GM18499 (cell line): Measurements from ENCODE around the gene PLGRKT.
"Not testable (repeated sequence)": the region's sequence is repeated elsewhere in the genome, so short reads cannot be mapped to it uniquely, and the experiment has no call there.

Source experiments
- ATAC-seq: cut with Tn5 transposase; IDR thresholded peaks from one replicate; pipeline ENCODE4 v1.9.1; 2021; ENCODE audit warnings: moderate number of reproducible peaks; ENCODE audit not compliant: insufficient read depth, unreplicated experiment

The PLGRKT gene, protein sequence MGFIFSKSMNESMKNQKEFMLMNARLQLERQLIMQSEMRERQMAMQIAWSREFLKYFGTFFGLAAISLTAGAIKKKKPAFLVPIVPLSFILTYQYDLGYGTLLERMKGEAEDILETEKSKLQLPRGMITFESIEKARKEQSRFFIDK

DNA sequence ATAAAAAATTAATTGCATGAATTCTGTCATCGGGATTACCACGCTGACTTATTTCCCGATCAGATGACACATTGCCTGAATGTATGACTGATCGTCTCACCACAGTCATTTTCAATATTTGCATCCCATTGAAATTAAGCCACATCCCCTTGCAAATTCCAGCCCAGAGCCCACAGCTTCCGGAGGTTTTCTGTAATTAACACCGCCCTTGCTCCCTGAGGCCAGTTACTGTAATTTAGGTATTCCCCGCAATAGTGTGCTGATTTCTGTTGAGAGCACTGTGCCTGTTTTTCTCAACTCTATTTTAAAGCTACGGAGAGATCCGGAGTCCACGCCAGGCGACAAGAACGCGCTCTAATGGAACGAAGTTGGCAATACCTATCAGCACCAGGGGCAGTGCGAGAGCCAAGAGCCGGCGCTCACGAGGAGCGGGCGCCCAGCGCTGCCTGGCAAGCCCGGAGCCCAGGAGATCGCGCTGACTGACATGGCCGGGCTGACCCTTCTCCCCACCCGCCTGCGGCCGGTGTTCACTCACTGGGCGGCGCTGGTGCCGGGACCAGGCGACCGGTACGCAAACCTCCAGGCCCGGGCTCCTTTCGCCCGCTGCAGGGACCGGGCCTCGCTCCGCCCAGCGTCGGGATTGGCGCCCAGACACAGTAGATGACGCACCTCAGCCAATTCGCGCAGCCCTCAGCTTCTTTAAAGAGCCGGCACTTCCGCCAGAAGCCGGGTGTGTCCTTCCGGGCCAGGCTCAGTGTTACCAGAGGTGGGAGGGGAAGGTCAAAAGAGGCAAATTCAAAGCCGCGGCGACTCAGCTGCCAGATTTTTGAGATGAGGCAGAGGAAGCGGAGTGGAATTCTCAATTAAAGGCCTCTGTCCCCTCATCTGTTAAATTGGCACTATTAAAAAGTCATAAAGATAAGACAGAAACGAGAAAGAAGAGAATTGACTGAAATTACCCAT is at the start of gene PLGRKT:
Gene PLGRKT (minus strand): TSS at position 672 of the 963 bp plus-strand sequence. CDS start 5,948 bp downstream, outside the sequence.
- peak; percentile 81 for ATAC-seq

DNA sequence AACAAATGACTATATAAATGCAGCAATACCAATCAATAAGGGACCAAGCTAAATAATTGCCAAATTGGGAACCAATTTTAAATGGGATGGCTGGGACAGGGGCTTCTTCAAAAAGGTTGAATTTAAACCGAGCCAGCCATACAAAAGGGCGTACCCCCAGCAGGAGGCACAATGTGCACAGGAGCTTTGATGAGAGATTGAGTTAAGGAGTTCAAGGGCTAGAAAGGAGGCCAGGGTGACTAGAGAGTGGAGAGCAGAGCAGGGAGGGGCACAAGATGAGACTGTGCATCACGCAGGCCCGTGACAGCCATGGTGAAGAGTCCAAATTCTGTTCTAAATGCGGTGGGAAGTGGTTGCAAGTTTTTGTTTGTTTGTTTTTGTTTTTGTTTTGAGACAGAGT is 49.3 kb upstream of the PLGRKT start:
- no peak for ATAC-seq

DNA sequence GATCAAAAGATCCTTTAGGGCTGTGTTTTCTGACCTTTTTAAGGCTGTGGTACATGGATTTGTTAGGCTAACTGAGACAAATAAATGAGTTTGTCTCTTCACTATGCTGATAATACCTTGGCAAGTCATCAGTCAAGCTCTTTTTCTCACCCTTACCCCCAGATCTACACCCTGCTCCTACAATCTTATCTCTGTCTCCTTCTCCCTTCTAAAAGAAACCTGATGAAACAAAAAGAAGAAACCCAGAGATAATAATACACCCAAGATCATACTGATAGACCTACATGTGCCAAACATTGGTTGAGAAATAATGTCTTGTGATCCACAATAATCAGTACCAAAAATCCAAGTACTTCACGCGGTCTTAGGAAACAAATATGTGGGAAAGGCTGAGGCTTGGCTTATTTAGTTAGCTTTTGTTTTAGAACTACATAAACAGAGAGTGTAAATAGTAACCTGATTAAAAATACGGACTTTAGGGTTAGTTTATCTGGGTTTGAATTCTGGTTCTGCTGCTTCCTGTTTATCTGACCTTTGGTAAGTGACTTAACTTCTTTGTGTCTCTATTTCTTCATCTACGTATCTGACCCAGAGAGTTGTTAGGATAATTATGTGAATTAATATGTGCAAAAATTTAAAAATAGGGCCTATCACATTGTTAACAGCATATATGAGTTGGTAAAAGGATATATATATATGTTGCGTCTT is 47.8 kb upstream of the PLGRKT start:
- no peak for ATAC-seq

DNA sequence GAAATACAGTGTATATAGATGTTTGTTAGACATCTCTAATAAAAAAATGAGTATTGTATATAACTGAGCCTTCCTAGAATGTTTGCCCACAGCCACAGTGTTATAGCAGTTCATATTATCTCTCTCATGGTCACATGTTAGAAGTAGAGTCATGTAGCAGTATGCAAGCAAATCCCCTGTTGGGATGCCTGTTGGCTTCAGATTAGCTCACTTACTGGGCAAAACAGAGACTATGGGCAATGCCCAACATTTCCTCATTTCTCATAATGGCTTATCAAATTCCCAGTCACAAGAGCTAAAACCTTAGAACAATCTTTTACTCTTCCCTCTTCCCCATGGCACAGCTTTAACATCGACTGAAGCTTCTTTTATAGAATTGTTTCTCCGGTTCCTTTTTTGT is 45.6 kb upstream of the PLGRKT start:
- ATAC-seq, result no peak

DNA sequence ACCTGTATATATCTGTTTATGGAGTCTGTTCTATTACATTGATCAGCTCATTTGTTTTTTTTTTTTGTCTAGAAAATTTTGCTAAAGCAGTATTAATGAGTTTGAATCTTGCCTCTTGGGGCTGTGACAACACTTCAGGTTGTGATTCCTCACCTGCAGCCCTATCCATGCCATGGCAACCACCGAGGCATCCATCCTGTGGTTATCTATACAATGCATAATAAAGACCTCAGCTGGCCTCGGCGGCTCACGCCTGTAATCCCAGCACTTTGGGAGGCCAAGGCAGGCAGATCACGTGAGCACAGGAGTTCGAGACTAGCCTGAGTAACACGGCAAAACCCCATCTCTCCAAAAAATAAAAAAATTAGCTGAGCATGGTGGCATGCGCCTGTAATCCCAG is 44.5 kb upstream of the PLGRKT start:
- no peak for ATAC-seq

DNA sequence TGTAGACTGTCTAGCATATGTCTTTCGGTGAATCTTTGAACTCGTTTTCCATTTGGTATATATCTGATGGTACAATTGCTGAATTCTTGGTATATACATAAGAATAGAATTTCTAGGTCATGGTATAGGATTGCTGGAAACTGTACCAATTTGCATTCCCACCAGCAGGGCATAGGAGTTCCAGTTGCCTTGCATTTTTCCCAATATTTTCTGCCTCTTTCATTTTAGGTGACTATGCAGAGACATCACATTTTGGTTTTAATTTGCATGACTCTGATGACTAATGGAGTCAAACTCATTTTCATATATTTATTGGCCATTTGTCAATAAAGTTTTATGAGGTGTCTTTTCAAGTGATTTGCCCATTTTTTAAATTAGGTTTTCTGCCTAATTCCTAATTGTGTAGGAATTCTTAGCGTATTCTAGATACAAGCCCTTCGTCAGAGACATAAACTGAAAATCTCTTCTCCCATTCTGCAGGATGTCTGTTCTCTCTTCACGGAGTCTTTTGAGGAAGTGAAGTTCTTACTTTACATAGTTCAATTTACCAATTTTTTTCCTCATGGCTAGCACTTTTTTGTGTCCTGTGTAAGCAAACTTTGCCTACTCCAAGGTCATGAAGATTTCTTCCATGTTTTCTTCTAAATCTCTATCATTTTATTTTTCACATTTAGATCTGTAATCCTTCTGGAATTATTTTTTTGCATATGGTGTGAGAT is 43.8 kb upstream of the PLGRKT start:
- no peak for ATAC-seq

DNA sequence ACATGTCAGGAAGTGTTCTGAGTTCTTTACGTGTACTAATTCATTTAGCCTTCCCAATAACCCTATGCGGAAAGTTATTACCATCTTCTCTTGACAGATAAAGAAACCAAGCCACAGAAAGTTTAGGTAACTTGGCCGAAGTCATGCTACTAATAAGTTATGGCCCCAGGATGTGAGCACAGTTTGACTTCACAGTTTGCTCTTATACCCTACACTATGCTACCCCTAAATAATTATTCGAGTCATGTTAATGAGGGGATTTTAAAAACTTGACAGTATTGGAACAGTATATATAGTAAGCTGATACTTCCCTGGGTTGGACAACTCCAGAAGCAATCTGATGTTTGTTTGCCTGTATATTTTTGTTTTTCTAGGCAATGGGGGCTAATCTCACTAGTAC is 43.2 kb upstream of the PLGRKT start:
- no peak for ATAC-seq

DNA sequence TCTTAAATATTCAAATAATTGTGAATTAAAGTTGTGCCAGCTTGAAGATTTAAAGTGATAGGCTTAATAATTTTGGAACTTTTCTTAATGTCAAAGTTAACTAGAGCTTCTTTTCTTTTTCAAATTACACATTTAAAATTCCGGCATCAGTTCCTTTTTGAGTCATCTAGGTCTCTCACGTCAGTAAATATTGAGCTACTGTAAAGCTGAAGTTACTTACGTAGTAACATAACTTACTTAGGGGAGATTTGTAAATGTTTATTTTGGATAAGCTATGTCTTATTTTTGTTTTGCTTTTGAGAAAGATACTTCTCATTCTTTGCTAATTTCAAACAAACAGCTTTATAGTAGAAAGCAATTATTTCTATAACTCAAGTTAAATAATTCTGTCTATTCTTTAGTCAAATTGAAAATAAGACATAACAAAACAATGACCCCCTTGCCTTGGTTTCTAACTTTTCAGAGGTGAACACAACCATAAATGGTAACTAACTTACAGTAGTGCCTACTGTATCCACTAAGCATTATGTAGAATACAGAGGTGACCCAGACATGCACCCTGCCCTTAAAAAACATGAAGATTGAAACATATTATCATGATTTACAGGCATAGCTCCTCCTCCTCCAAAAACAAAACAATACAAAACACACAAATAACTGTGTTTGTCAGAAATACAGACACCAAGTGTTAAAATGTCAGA is 42.4 kb upstream of the PLGRKT start:
- ATAC-seq, result no peak

DNA sequence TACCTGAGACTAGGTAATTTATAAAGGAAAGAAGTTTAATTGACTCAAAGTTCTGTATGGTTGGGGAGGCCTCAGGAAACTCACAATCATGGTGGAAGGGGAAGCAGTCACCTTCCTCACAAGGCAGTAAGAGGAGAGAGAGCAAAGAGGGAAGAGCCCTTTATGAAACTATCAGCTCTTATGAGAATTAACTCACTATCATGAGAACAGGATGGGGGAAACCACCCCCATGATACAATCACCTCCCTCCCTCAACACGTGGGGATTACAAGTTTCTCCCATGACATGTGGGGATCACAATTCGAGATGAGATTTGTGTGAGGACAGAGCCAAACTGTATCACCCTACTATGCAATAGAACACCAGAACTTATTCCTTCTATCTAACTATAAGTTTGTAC is 40.5 kb upstream of the PLGRKT start:
- ATAC-seq, result no peak

DNA sequence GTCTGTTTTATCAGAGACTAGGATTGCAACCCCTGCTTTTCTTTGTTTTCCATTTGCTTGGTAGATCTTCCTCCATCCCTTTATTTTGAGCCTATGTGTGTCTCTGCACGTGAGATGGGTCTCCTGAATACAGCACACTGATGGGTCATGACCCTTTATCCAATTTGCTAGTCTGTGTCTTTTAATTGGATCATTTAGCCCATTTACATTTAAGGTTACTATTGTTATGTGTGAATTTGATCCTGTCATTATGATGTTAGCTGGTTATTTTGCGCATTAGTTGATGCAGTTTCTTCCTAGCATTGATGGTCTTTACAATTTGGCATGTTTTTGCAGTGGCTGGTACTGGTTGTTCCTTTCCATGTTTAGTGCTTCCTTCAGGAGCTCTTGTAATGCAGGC is 37.9 kb upstream of the PLGRKT start:
- not testable (repeated sequence) for ATAC-seq

DNA sequence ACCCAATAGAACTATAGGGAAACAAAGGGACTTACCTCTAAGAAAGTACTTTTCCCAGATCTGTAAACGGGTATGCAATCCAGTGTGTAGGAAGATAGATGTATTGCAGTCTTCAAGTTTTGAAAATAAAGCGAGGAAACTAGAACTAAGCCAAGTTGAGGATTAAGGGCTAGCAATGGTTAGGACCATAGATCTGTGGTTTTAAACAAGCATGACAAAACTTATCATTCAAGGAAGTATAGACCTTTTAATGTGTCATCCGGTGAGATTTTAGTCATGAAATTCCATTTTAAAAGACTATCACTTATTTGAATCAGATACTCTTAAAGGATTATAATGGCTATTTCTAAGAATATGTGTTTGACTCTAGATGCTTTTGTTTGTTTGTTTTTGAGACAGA is 33.1 kb upstream of the PLGRKT start:
- no peak for ATAC-seq

DNA sequence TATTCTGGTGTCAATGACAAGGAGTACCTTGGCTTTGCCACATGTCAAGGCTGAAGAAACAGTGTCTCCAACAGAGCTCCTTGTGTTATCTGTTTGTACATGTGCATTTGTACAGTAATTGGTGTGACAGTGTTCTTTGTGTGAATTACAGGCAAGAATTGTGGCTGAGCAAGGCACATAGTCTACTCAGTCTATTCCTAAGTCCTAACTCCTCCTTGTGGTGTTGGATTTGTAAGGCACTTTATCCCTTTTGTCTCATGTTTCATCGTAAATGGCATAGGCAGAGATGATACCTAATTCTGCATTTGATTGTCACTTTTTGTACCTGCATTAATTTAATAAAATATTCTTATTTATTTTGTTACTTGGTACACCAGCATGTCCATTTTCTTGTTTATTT is 32.4 kb upstream of the PLGRKT start:
- no peak for ATAC-seq

DNA sequence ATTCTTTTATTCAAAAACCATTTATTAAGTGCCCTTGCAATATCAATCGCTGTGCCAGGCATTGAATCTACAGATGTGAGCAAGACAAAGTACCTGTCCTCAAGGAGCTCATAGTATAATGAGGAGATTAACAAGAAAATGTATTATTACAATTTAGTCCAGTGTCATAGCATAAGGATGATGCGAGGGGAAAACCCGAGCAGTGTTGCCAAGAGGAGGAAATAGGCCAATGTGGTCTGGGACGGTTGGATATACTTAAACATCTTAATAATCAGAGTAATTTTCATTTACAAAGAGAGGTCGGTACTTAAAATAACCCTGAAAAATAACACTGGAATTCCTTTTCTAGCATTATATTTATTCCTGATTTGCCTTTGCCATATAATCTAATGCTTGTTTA is 31.1 kb upstream of the PLGRKT start:
- ATAC-seq, result no peak

DNA sequence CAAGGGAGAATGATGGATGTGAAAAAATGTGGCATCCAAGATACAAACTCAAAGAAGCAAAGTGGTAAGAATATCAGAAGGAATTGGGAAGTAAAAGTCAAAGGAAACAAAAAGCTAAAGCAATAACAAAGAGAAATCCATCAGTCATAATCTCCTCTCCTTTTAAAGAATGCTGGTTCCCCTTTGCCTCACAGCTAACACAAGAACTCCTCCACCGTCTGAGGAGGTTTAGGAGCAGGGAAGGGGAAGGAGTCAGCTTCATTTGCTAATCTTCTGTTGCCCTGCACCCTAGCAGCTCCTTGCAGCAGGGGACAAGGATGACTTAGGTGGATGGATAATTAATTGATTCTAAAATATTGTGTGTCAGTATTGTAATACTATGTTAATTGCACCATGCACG is 29.0 kb upstream of the PLGRKT start:
- no peak for ATAC-seq

DNA sequence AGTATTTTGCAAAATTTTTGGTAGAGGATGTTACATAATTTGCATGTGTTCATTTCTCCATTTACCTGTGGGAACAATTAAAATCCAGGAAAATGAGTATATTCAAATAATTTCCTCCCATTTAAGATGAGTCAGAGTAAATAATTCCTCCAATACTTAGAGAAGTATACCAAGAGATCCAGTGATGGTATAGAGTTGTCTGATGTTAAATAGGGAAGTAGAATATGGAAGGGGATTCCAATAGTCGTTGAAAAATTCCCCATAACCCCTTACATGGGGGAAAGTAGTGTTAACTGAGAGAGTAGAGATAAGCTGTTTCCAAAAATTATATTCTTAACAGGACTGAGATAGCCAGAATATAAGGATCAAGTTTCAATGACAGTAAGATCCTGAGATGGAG is 28.3 kb upstream of the PLGRKT start:
- ATAC-seq, result no peak

DNA sequence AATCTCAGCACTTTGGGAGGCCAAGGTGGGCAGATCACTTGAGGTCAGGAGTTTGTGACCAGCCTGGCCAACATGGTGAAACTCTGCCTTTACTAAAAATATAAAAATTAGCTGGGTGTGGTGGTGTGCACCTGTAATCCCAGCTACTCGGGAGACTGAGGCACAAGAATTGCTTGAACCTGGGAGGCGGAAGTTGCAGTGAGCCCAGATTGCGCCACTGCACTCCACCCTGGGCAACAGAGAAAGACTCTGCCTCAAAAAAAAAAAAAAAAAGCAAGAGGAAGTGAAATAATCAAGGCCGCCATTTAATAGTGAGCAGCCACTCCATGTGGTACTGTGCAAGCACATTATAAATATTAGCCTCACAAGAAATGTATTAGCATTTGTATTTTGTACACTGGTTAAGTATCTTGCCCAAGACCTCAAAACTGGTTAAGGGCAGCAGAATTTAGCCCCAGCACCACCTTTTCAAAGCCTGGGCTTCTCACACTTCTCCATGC is 27.2 kb upstream of the PLGRKT start:
- ATAC-seq, result not testable (repeated sequence)

DNA sequence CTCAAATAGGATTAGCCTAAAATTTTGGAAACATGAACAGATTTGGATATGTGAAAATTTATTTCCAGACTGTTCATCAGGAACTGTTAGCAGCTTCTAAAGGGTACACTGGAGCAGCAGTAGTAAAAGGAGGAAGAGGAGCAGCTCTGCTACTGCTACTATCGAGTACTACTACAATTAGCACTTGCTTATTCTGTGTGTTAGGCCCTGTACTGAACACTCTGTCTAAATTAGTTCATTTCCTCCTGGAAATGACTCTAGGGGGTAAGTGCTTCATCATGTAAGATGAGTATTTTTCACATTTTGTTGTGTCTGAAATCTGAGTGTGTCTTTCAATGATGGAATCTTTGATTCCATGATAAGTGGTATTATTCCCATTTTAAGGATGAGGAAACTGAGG is 22.4 kb upstream of the PLGRKT start:
- ATAC-seq, result no peak

DNA sequence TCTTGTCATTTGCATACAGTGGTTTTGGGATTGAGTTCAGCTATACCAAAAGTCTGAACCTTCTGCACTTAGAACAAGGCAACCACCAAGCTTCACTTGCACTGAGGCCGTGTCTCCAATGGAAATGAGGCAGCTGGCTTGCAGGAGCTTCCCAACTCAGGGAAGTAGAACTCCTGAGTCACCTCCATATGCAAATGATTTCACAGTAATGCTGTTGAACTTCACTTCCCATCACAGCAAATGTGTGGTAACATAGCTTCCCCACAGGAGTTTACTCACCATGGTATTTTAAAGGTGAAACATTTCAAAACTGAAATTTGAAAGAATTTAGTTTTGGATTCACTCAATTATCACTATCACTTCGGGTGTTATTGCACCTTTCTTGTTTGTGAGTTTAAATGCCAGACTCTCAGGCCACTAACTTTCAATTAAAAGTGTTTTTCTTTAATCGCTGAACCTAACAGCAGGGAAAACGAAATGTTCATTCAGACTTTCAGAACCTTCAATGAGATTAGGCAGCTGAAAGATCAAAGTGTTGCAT is 21.6 kb upstream of the PLGRKT start:
- ATAC-seq, result no peak

DNA sequence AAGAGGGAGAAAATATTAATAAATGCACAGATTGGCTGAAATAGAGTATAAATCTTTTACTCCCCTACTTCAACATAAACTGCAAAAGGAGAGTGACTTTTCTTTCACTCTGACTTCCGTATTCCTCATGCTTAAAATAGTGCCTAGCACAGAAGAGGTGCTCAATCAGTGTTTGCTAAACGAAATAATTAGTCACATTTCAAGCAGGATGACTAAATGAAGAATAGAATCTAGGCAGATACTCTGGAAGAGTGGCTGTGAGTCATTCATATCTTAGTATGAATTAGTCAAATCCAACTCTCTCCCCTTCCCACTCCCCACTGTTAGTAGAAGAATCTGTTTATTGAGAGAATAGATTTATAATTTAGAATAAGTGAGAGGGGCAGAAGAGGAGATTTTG is 17.5 kb upstream of the PLGRKT start:
- ATAC-seq, result no peak

DNA sequence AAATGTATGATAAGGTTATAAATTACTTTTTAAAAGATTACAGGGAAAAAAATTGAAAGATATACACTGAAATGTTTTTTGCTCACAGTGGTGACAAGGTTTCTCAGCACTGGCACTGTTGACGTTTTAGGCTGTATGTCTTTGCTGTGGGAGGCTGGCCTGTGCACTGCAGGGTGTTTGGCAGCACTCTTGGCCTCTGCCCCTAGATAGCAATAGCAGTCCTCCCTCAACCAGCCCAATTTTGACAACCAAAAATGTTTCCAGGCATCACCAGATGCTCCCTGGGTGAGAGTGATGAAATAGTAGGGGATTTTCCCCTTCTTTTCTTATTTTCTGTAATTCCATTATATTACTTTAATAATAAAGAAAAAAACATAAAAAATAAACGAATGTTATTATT is 15.9 kb upstream of the PLGRKT start:
- ATAC-seq, result no peak
